HepG2 (cell line): ENCODE data around the gene SRRM4. TPM values are rescaled to one million over a fixed set of nuclear protein-coding genes. Genes with fewer than 3 reads are reported as not detected.

Source experiments
- ATAC-seq: fragments of 200-7000 bp; cut with Tn5 transposase; 3 replicates; pipeline ENCODE4 v1.9.1; 2020; ENCODE audit warnings: mild to moderate bottlenecking, moderate library complexity
- BruUV-seq: library from RNA; stranded (reverse); fragments of 400-500 nt; replicated peaks from 2 replicates; lab custom pipeline; 2021; lab: Mats Ljungman, UMichigan
- CTCF ChIA-PET: fragments of 300-600 bp; formaldehyde crosslinking; extraction: SDS; loops from one replicate; lab custom pipeline; 2021; ENCODE audit warnings: low total read pairs, inconsistent platforms, low intra/inter-chr PET ratio; lab: Yijun Ruan, JAX
- POLR2A ChIA-PET: fragments of 350-600 bp; sonication (Branson Sonifier 250); formaldehyde crosslinking; loops from one replicate; lab custom pipeline; 2020; ENCODE audit warnings: antibody characterized with exemption, inconsistent platforms; lab: Yijun Ruan, JAX
- DNase-seq: peaks from one replicate; pipeline ENCODE4 v3.0.0-alpha.2; 2015; ENCODE audit warnings: low spot score
- FAIRE-seq: peaks from 3 replicates; lab custom pipeline; 2011; peaks lifted over from hg19 to GRCh38; lab: Jason Lieb, UNC
- H2AFZ ChIP-seq: one replicate; pipeline ENCODE4 v1.6.1; 2011; ENCODE audit warnings: low read length, inconsistent platforms
- H3K27ac ChIP-seq: fragments of 300-600 bp; 3 replicates; pipeline ENCODE4 v1.8.0; 2011; ENCODE audit warnings: mixed run types, mild to moderate bottlenecking, mixed read lengths, low read length, inconsistent platforms; ENCODE audit not compliant: insufficient read depth; ENCODE audit errors: extremely low read length
- H3K27me3 ChIP-seq, 2 experiments: fragments of 200-600 bp in 1 of 2; 2 replicates in 1 of 2; 3 replicates in 1 of 2; pipeline versions ENCODE4 v1.6.0 to v1.8.0; 2011; ENCODE audit warnings: low read length in 2 of 2, mild to moderate bottlenecking in 2 of 2, moderate library complexity in 2 of 2, inconsistent platforms in 1 of 2; ENCODE audit not compliant: insufficient read depth in 2 of 2, control insufficient read depth in 1 of 2
- H3K36me3 ChIP-seq, 2 experiments: fragments of 200-600 bp in 1 of 2; replicated peaks in 1 of 2; 2 replicates in 1 of 2; 3 replicates in 1 of 2; pipeline versions ENCODE4 v1.5.1 to v1.8.0; 2011; ENCODE audit warnings: low read length in 2 of 2, inconsistent platforms in 1 of 2; ENCODE audit not compliant: insufficient read depth in 2 of 2, control insufficient read depth in 1 of 2
- H3K4me1 ChIP-seq: 2 replicates; pipeline ENCODE4 v1.5.1; 2012; ENCODE audit warnings: low read length, inconsistent platforms; ENCODE audit not compliant: insufficient read depth
- H3K4me2 ChIP-seq: 2 replicates; pipeline ENCODE4 v1.6.0; 2011; ENCODE audit warnings: low read depth, low read length, inconsistent platforms
- H3K4me3 ChIP-seq, 3 experiments: fragments of 200-600 bp in 1 of 3; sonication (generic), shearing (Covaris generic) in 1 of 3; replicated peaks in 1 of 3; 2 replicates each; pipeline ENCODE4 v1.5.1; 2011 to 2016; ENCODE audit warnings: low read length in 3 of 3, inconsistent platforms in 2 of 3, low read depth in 2 of 3, mild to moderate bottlenecking in 2 of 3, control low read depth in 1 of 3, mixed read lengths in 1 of 3; ENCODE audit not compliant: insufficient read depth in 1 of 3
- H3K79me2 ChIP-seq: one replicate; pipeline ENCODE4 v1.6.1; 2011; ENCODE audit warnings: low read length, inconsistent platforms; ENCODE audit not compliant: insufficient read depth
- H3K9ac ChIP-seq: 2 replicates; pipeline ENCODE4 v1.6.0; 2011; ENCODE audit warnings: mild to moderate bottlenecking, low read depth, low read length, inconsistent platforms; ENCODE audit not compliant: insufficient read depth
- H3K9me3 ChIP-seq: 2 replicates; pipeline ENCODE4 v1.5.1; 2012; ENCODE audit warnings: mild to moderate bottlenecking, low read length
- H4K20me1 ChIP-seq: 2 replicates; pipeline ENCODE4 v1.6.0; 2011; ENCODE audit warnings: inconsistent platforms, mild to moderate bottlenecking, low read length, moderate library complexity; ENCODE audit not compliant: insufficient read depth
- CBFB ChIP-seq: sonication (generic); formaldehyde crosslinking; IDR thresholded peaks from 2 replicates; pipeline ENCODE4 v1.4.0; 2020; ENCODE audit warnings: missing genetic modification reagents
- HNF4G ChIP-seq, 2 experiments: sonication (generic) in 1 of 2; formaldehyde crosslinking in 1 of 2; IDR thresholded peaks; 2 replicates each; pipeline versions ENCODE4 v1.4.0 to v1.6.1; 2011 to 2020; ENCODE audit warnings: borderline replicate concordance in 2 of 2, low read depth in 2 of 2, mild to moderate bottlenecking in 2 of 2, low read length in 1 of 2, missing genetic modification reagents in 1 of 2, moderate library complexity in 1 of 2
- HOMEZ ChIP-seq: IDR thresholded peaks from 2 replicates; pipeline ENCODE4 v1.6.1; 2016; ENCODE audit warnings: low read depth
- KAT8 ChIP-seq: IDR thresholded peaks from 2 replicates; pipeline ENCODE4 v1.6.1; 2016; ENCODE audit warnings: missing genetic modification reagents, missing compliant biosample characterization
- NCOA5 ChIP-seq: sonication (generic); formaldehyde crosslinking; IDR thresholded peaks from 2 replicates; pipeline ENCODE4 v1.4.0; 2020; ENCODE audit warnings: missing genetic modification reagents
- POLR2G ChIP-seq: fragments of 200-400 bp; formaldehyde crosslinking; IDR thresholded peaks from 2 replicates; pipeline ENCODE4 v1.6.1; 2018; ENCODE audit warnings: mild to moderate bottlenecking, low read depth, low read length, moderate library complexity
- SATB2 ChIP-seq: sonication (generic); formaldehyde crosslinking; IDR thresholded peaks from 2 replicates; pipeline ENCODE4 v1.5.0; 2020; ENCODE audit warnings: missing genetic modification reagents
- SNAI1 ChIP-seq: sonication (generic); formaldehyde crosslinking; IDR thresholded peaks from 2 replicates; pipeline ENCODE4 v1.5.0; 2020; ENCODE audit warnings: mild to moderate bottlenecking, missing genetic modification reagents, borderline replicate concordance
- SNAPC5 ChIP-seq: sonication (generic); formaldehyde crosslinking; IDR thresholded peaks from 2 replicates; pipeline ENCODE4 v1.8.1; 2023; ENCODE audit warnings: mild to moderate bottlenecking, missing genetic modification reagents, borderline replicate concordance
- TOPORS ChIP-seq: sonication (generic); formaldehyde crosslinking; IDR thresholded peaks from 2 replicates; pipeline ENCODE4 v1.8.0; 2023; ENCODE audit warnings: mild to moderate bottlenecking, missing genetic modification reagents
- ZBTB43 ChIP-seq: sonication (generic); formaldehyde crosslinking; conservative IDR thresholded peaks from 2 replicates; pipeline ENCODE4 v1.4.0; 2020; ENCODE audit warnings: missing genetic modification reagents
- ZKSCAN8 ChIP-seq: IDR thresholded peaks from 2 replicates; pipeline ENCODE4 v1.6.1; 2016; ENCODE audit warnings: borderline replicate concordance, missing genetic modification reagents, missing compliant biosample characterization
- ZNF484 ChIP-seq: sonication (generic); formaldehyde crosslinking; IDR thresholded peaks from 2 replicates; pipeline ENCODE4 v1.5.1; 2020; ENCODE audit warnings: mild to moderate bottlenecking, low read depth, missing genetic modification reagents, borderline replicate concordance
- ZNF644 ChIP-seq: IDR thresholded peaks from 2 replicates; pipeline ENCODE4 v1.6.1; 2016; ENCODE audit warnings: low read depth
- ZNF781 ChIP-seq: sonication (generic); formaldehyde crosslinking; IDR thresholded peaks from 2 replicates; pipeline ENCODE4 v1.5.1; 2020; ENCODE audit warnings: borderline replicate concordance, mild to moderate bottlenecking, missing genetic modification reagents; ENCODE audit errors: not compliant biosample characterization
- WGBS: methylation state at CpG from one replicate; pipeline ENCODE4 v1.1.6; 2017; ENCODE audit warnings: low lambda C conversion rate; 5-methylcytosine and 5-hydroxymethylcytosine counted together
- in situ Hi-C: cut with HindIII; loops from 2 replicates; pipeline ENCODE4 v1.10.0; 2017; ENCODE audit warnings: low pct_unique_long_range_greater_than_20kb; ENCODE audit not compliant: extremely low pct_ligation_motif_present
- intact Hi-C: fragments of 100-400 bp; cut with micrococcal nuclease; formaldehyde crosslinking; loops from one replicate; pipeline ENCODE4 v1.10.0; 2022; ENCODE audit not compliant: unreplicated experiment
- polyA plus RNA-seq, 8 experiments: library from polyadenylated mRNA; depleted of rRNA in 3 of 8; stranded (reverse) in 7 of 8; unstranded in 1 of 8; fragments of >200 nt; fragmentation: Illumina TruSeq in 4 of 8; extraction: Trizol in 4 of 8; gene quantifications; 2 replicates each; pipeline versions ENCODE4 v1.2.1 to v1.2.3, GENCODE V29; 2011 to 2016; ENCODE audit warnings: low read depth in 4 of 8, missing spikeins in 1 of 8, mixed read lengths in 1 of 8; ENCODE audit not compliant: insufficient read depth in 1 of 8
- total RNA-seq, 5 experiments: library from RNA; depleted of rRNA; stranded (reverse); fragments of >200 nt; fragmentation: Illumina TruSeq; extraction: Trizol; gene quantifications; 2 replicates each; pipeline ENCODE4 v1.2.3, GENCODE V29; 2016; ENCODE audit warnings: low read depth in 1 of 5

The SRRM4 gene
- total and polyA plus RNA-seq, 2 of the 13 experiments (the other 11 are each of a cell fraction or from before 2014, with no cell fraction given) = not detected

- Histone ChIP-seq H3K79me2 (no peaks in the 10 kb centered on the region), H3K4me2 (no peak overlapping the region), H3K4me1 (no peaks in the 10 kb centered on the region), H3K36me3 (no peaks in the 10 kb centered on the region), H3K9ac (no peak overlapping the region), H3K27ac (no peak overlapping the region), H3K9me3 (no peaks in the 10 kb centered on the region), H2AFZ (no peak overlapping the region), H4K20me1 (0 out of 2 replicates have a peak, but pooled peaks cover 2% of the 10 kb centered on the region), H3K4me3 (no peak overlapping the region), H3K27me3 (no peaks in the 10 kb centered on the region)
- CTCF ChIA-PET = no interaction called here
- DNase-seq (no peak), ATAC-seq (no peak), FAIRE-seq (no peak)
- BruUV-seq = no TSS peak
- TF ChIP-seq SATB2 (CRISPR knock-in tag) (no peak), TOPORS (CRISPR knock-in tag) (no peak), SNAI1 (no peak), ZNF484 (no peak), HNF4G (IDR thresholded peaks at IDR 0.05; ENCODE audit: borderline replicate concordance, low read depth, low read length) (no peak), HNF4G (CRISPR knock-in tag; IDR thresholded peaks at IDR 0.05; ENCODE audit: borderline replicate concordance, low read depth) (no peak), CBFB (no peak), ZNF781 (CRISPR knock-in tag) (no peak), NCOA5 (CRISPR knock-in tag) (no peak), POLR2G (no peak), ZNF644 (CRISPR knock-in tag) (no peak), ZKSCAN8 (no peak), ZBTB43 (CRISPR knock-in tag) (no peak), SNAPC5 (no peak), KAT8 (no peak), HOMEZ (CRISPR knock-in tag) (no peak)
- intact Hi-C loops = loop anchor here (5.0 kb wide), 1 partner anchor 225 kb away; no protein-coding TSS in a partner anchor
- 10% methylated on average over 5 of the region's 5 CpGs for WGBS
- in situ Hi-C loops = no loop called here
- POLR2A ChIA-PET = no interaction called here
Measured at GRCh38 chr12:119052001-119052400, 70.7 kb downstream of the SRRM4 start.
